HepG2 (cell line): ENCODE results near the gene IFNLR1.

Source experiments
- KDM4B ChIP-seq: sonication (generic); formaldehyde crosslinking; IDR thresholded peaks from 2 replicates; pipeline ENCODE4 v1.4.0; 2020; ENCODE audit warnings: missing genetic modification reagents
- MAZ ChIP-seq, 2 experiments: sonication (generic) in 1 of 2; formaldehyde crosslinking in 1 of 2; IDR thresholded peaks; 2 replicates each; pipeline versions ENCODE4 v1.5.0 to v1.6.1; 2012 to 2020; ENCODE audit warnings: low read depth in 2 of 2, mild to moderate bottlenecking in 2 of 2, borderline replicate concordance in 1 of 2, improper control_type of control experiment in 1 of 2, low read length in 1 of 2, missing genetic modification reagents in 1 of 2, moderate library complexity in 1 of 2
- NR1H2 ChIP-seq: sonication (generic); formaldehyde crosslinking; IDR thresholded peaks from 2 replicates; pipeline ENCODE4 v1.8.1; 2022; ENCODE audit warnings: low read depth, missing genetic modification reagents, borderline replicate concordance
- RAD21 ChIP-seq: fragments of 450-650 bp; formaldehyde crosslinking; IDR thresholded peaks from 2 replicates; pipeline ENCODE4 v1.5.0; 2020; ENCODE audit warnings: mild to moderate bottlenecking
- STAT5B ChIP-seq: sonication (generic); formaldehyde crosslinking; IDR thresholded peaks from 2 replicates; pipeline ENCODE4 v1.4.0; 2020; ENCODE audit warnings: missing genetic modification reagents
- TOE1 ChIP-seq: sonication (generic); formaldehyde crosslinking; IDR thresholded peaks from 2 replicates; pipeline ENCODE4 v1.4.0; 2020; ENCODE audit warnings: mild to moderate bottlenecking, missing genetic modification reagents
- ZNF883 ChIP-seq: sonication (generic); formaldehyde crosslinking; IDR thresholded peaks from 2 replicates; pipeline ENCODE4 v1.5.1; 2020; ENCODE audit warnings: mild to moderate bottlenecking, missing genetic modification reagents; ENCODE audit errors: not compliant biosample characterization
- TF ChIP-seq, protein P1 (sequence below): sonication (generic); formaldehyde crosslinking; IDR thresholded peaks from 2 replicates; pipeline ENCODE4 v1.9.0; 2021; ENCODE audit warnings: missing genetic modification reagents, borderline replicate concordance
- TF ChIP-seq, protein P2 (sequence below): sonication (generic); formaldehyde crosslinking; IDR thresholded peaks from 2 replicates; pipeline ENCODE4 v1.4.0; 2020; ENCODE audit warnings: mild to moderate bottlenecking, missing genetic modification reagents, borderline replicate concordance

DNA sequence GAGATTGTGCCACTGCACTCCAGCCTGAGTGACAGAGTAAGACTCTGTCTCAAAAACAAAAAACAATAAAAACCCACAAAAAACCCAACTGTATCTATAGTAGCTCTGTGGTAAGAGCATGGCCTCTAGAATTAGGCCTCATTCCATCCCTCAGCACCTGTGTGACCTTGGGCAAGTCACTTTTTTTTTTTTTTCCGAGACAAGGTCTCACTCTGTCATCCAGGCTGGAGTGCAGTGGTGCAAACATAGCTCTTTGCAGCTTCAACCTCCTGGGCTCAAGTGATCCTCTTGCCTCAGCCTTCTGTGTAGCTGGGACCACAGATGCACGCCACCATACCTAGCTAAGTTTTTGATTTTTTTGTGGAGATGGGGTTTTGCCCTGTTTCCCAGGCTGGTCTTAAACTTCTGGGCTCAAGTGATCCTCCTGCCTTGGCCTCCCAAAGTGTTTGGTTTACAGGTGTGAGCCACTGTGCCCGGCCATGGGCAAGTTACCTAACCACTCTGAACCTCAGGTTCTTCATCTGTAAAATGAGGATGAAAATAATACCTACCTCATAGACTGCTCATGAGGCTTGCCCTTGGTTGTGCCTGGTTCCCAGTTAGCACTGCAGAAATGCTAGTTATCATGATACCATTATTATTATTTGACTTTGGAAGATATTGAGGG, 59.8 kb downstream of the IFNLR1 start:
- no peak for TF ChIP-seq MAZ (IDR thresholded peaks at IDR 0.05; ENCODE audit: borderline replicate concordance, low read depth, low read length)
- TF ChIP-seq MAZ (CRISPR knock-in tag; IDR thresholded peaks at IDR 0.05; ENCODE audit: low read depth): no peak
- TF ChIP-seq, protein P1, sequence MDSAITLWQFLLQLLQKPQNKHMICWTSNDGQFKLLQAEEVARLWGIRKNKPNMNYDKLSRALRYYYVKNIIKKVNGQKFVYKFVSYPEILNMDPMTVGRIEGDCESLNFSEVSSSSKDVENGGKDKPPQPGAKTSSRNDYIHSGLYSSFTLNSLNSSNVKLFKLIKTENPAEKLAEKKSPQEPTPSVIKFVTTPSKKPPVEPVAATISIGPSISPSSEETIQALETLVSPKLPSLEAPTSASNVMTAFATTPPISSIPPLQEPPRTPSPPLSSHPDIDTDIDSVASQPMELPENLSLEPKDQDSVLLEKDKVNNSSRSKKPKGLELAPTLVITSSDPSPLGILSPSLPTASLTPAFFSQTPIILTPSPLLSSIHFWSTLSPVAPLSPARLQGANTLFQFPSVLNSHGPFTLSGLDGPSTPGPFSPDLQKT: no peak
- TF ChIP-seq, protein P2, sequence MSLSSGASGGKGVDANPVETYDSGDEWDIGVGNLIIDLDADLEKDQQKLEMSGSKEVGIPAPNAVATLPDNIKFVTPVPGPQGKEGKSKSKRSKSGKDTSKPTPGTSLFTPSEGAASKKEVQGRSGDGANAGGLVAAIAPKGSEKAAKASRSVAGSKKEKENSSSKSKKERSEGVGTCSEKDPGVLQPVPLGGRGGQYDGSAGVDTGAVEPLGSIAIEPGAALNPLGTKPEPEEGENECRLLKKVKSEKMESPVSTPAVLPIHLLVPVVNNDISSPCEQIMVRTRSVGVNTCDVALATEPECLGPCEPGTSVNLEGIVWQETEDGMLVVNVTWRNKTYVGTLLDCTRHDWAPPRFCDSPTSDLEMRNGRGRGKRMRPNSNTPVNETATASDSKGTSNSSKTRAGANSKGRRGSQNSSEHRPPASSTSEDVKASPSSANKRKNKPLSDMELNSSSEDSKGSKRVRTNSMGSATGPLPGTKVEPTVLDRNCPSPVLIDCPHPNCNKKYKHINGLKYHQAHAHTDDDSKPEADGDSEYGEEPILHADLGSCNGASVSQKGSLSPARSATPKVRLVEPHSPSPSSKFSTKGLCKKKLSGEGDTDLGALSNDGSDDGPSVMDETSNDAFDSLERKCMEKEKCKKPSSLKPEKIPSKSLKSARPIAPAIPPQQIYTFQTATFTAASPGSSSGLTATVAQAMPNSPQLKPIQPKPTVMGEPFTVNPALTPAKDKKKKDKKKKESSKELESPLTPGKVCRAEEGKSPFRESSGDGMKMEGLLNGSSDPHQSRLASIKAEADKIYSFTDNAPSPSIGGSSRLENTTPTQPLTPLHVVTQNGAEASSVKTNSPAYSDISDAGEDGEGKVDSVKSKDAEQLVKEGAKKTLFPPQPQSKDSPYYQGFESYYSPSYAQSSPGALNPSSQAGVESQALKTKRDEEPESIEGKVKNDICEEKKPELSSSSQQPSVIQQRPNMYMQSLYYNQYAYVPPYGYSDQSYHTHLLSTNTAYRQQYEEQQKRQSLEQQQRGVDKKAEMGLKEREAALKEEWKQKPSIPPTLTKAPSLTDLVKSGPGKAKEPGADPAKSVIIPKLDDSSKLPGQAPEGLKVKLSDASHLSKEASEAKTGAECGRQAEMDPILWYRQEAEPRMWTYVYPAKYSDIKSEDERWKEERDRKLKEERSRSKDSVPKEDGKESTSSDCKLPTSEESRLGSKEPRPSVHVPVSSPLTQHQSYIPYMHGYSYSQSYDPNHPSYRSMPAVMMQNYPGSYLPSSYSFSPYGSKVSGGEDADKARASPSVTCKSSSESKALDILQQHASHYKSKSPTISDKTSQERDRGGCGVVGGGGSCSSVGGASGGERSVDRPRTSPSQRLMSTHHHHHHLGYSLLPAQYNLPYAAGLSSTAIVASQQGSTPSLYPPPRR (CRISPR knock-in tag): no peak
- no peak for TF ChIP-seq RAD21 (CRISPR knock-in tag)
- TF ChIP-seq STAT5B (CRISPR knock-in tag): no peak
- no peak for TF ChIP-seq NR1H2 (CRISPR knock-in tag)
- no peak for TF ChIP-seq TOE1
- TF ChIP-seq KDM4B (CRISPR knock-in tag): no peak
- TF ChIP-seq ZNF883 (CRISPR knock-in tag): no peak
